ENCODE results near the gene MTMR2. TPM values are rescaled to one million over a fixed set of nuclear protein-coding genes. Genes with fewer than 3 reads are reported as not detected.

Gene MTMR2
- polyA plus RNA-seq, 3 donors, result 58.4 to 63.8 (median 61.5) TPM

DNA sequence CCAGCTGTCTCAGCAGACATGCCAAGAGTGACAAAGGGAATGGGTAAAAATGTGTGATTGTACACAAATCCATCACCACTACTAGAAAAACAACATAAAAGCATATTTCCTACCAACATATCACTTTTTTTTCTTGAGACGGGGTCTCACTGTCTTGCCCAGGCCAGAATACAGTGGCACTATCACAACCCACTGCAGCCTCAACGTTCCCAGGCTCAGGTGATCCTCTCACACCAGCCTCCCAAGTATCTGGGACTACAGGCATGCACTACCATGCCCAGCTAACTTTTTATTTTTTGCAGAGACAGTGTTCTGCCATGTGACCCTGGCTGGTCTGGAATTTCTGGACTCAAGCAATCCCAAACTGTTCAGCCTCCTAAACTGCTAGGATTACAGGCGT is 5.2 kb downstream of the MTMR2 start:
- DNase-seq (ENCODE audit: low read depth in 3 of 3, low spot score in 2 of 3), result no peak

GRCh38 chr11:95918056-95918455 is 5.9 kb downstream of the MTMR2 start:
- no peak for DNase-seq (ENCODE audit: low read depth in 3 of 3, low spot score in 2 of 3)

GRCh38 chr11:95917193-95918036 is 6.5 kb downstream of the MTMR2 start:
- DNase-seq (ENCODE audit: low read depth in 3 of 3, low spot score in 2 of 3), result no peak

DNA sequence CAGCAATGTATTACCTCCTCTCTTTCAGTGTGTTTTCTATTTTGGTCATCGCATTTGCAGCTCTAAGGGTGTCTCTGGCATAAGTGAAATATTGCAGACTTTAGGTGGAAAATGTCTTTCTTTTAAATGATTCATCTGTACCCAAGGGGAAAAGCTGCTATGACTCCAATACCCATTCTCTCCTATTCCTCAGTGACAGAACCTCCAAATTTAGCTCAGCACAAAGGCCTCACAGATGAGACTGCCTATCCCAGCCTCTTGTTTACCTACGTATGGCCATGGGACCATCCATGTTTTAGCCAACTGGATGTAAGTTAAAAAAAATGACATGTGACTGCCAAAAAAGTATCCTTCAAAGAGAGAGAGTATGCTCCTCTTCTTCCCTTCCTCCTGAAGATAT is 7.9 kb downstream of the MTMR2 start:
- DNase-seq (ENCODE audit: low read depth in 3 of 3, low spot score in 2 of 3), result no peak

DNA sequence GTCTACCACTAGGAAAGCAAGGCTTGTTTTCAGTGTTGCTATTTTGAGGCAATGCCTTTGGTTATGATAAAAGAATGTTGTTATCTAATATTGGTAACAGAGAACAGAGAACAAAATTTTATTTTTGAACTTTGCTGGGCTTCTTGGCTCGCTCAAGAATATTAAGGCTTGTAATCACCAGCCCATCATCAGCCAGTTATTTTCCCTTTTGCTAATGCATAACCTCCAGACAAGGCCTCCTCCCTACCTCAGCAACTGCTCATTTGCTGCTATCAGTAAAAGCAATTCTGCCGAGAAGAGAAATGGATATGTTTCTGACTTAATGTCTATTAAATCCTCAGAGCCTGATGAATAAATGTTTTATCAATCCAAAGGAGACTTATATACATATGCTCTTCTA is 8.9 kb downstream of the MTMR2 start:
- DNase-seq (ENCODE audit: low read depth in 3 of 3, low spot score in 2 of 3), result no peak

DNA sequence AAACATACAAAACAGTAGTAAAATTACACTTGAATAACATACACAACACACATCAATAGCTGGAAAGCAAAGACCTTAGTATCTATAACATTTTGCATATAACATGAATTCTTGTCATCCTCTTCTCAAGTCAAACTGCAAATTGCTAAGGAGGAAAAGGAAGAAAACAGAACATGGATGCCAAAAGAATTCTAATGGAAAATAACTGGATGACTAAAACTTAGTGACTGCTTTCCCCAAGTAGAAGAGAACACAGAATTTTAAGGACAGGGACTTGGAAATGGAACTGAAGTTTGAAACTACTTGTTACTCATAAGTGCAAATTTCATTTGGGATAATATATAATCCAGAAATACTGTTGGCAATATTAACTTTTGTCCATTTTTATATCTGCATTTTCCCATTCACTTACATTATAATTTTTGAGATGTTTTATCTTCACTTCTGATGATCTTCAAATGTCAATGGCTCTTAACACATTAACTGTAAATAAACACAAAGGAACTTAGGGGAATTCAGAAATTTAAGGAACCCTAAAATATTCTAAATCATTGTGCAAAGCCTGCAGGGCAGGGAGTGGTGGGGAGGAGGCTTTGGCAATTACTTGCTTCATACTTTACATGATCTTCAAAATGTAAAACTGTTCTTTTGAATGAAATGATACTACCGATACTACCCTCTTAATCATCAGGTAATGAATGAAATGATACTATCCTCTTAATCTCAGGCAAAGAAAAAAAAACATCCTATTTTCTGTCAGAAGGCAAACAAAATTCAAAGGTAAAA is 9.9 kb downstream of the MTMR2 start:
- DNase-seq (ENCODE audit: low read depth in 3 of 3, low spot score in 2 of 3), result no peak

DNA sequence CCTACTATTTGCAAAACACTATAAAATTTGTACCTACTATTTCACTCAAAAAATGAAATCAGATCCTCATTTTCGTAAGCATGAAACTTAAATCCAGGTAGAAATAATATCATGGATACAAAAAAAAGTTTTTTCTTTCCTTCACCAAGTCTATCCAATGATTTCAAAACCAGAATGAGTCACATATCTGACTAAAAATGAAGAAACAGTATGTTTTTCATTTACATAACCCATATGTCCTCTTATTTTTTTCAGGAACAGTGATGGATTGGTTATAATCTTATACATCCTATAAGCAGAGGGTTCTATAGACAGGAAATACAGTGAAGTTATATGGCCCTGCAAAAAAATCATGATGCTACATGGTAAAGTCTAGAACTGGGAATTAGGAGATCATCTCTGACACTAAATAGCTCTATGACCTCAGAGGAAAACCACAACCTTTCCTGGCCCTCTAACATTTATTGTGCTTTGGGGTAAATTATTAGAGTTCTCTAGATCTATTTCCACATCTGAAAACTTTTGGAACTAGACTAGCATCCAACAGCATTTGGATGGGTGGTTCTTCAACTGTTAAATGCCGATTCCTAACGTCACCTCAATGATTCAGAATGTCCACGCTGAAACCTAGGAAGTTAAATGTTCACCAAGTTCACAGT is 10.9 kb downstream of the MTMR2 start:
- no peak for DNase-seq (ENCODE audit: low read depth in 3 of 3, low spot score in 2 of 3)

DNA sequence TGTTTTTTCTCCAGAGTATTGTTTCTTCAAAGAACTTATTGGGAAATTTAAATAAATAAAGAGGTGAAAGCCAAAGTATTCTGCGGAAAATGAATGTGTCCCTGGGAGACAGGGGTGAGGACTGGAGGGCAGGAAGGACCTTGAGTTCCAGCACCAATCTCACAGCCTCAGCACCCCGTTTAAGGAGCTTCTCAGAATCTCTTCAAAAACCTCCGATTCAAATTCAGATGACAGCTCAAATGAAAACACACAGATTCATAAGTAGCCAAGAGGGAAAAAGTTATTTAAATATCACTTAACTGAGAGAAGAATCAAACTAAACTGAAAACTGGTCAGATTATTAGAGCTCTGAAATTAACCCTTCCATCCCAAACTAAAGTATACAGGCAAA is 12.5 kb downstream of the MTMR2 start:
- no peak for DNase-seq (ENCODE audit: low read depth in 3 of 3, low spot score in 2 of 3)

GRCh38 chr11:95910638-95911368 is 13.1 kb downstream of the MTMR2 start:
- DNase-seq (ENCODE audit: low read depth in 3 of 3, low spot score in 2 of 3), result no peak

- DNase-seq (ENCODE audit: low read depth in 3 of 3, low spot score in 2 of 3), result no peak
Observed at GRCh38 chr11:95908826-95909225, 15.1 kb downstream of the MTMR2 start.

- no peak for DNase-seq (ENCODE audit: low read depth in 3 of 3, low spot score in 2 of 3)
Observed at GRCh38 chr11:95907476-95907875, 16.4 kb downstream of the MTMR2 start.

DNA sequence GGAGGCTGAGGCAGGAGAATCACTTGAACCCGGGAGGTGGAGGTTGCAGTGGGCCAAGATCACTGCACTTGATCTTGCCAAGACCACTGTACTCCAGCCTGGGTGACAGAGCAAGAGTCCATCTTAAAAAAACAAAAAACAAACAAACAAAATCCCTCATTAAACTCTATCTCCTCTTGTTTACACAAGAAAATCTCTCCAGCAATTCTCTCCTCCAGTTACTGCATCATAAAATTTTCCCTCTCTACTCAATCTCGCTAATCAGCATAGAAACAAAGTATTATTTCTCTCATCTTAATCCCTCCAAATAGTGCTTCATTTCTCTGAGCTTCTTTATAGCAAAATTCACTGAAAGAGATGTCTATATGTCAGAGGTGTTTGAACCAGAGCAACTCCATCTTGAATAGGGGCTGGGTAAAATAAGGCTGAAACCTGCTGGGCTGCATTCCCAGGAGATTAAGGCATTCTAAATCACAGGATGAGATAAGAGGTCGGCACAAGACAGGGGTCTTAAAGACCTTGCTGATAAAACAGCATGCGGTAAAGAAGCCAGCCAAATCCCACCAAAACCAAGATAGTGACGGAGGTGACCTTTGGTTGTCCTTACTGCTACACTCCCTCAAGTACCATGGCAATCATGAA is 19.8 kb downstream of the MTMR2 start:
- DNase-seq (ENCODE audit: low read depth in 3 of 3, low spot score in 2 of 3), result no peak

GRCh38 chr11:95898782-95899181 is 25.1 kb downstream of the MTMR2 start:
- DNase-seq (ENCODE audit: low read depth in 3 of 3, low spot score in 2 of 3), result no peak

GRCh38 chr11:95897731-95898130 is 26.2 kb downstream of the MTMR2 start:
- no peak for DNase-seq (ENCODE audit: low read depth in 3 of 3, low spot score in 2 of 3)

GRCh38 chr11:95895815-95896214 is 28.1 kb downstream of the MTMR2 start:
- DNase-seq (ENCODE audit: low read depth in 3 of 3, low spot score in 2 of 3), result no peak

- no peak for DNase-seq (ENCODE audit: low read depth in 3 of 3, low spot score in 2 of 3)
Observed at GRCh38 chr11:95892892-95893570, 30.9 kb downstream of the MTMR2 start.

DNA sequence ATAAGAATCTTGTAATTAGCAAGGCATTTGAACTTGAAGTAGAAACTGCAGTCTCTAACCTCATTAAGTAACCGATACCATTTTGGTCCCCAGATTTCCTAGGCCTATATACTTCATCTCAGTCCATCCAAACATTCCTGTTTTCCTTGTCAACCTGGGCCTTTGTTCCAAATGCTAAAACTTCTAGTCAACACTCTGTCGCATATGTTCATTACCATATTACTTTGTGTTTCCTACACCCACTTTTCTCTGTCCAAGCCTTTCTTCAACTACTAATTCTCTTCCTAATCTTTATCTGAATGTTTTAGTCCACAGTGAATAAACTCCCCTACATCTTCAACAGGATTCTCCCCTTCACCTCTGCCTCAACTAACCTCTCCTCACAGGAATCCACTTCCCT is 31.4 kb downstream of the MTMR2 start:
- DNase-seq (ENCODE audit: low read depth in 3 of 3, low spot score in 2 of 3), result no peak

- no peak for DNase-seq (ENCODE audit: low read depth in 3 of 3, low spot score in 2 of 3)
Observed at GRCh38 chr11:95891423-95892170, 32.3 kb downstream of the MTMR2 start.

GRCh38 chr11:95888852-95889251 is 35.1 kb downstream of the MTMR2 start:
- DNase-seq (ENCODE audit: low read depth in 3 of 3, low spot score in 2 of 3), result no peak

Measured in right renal cortex interstitium (tissue), 3 donors.